A549 (cell line): ENCODE data around the gene ITFG1. TPM values are rescaled to one million over a fixed set of nuclear protein-coding genes. Genes with fewer than 3 reads are reported as not detected.

Source experiments
- ATAC-seq, 2 experiments: fragments of 200-7000 bp in 1 of 2; fragments of >200 bp in 1 of 2; cut with Nextera tagmentation in 1 of 2; cut with Tn5 transposase in 1 of 2; 3 replicates each; pipeline versions ENCODE4 v1.8.0 to v1.9.1; 2018 to 2020; ENCODE audit warnings: mild to moderate bottlenecking in 1 of 2, moderate library complexity in 1 of 2
- CTCF ChIA-PET: fragments of 300-600 bp; sonication (Branson Sonifier 250); formaldehyde crosslinking; extraction: SDS; loops from one replicate; lab custom pipeline; 2021; ENCODE audit warnings: antibody characterized with exemption, inconsistent platforms; lab: Yijun Ruan, JAX
- POLR2A ChIA-PET: fragments of 350-600 bp; formaldehyde crosslinking; extraction: SDS; loops from one replicate; lab custom pipeline; 2021; ENCODE audit warnings: antibody characterized with exemption, inconsistent platforms; lab: Yijun Ruan, JAX
- DNase-seq, 2 experiments: peaks; one replicate each; pipeline versions ENCODE4 v3.0.0 to v3.0.0-alpha.2; 2011 to 2016; ENCODE audit warnings: low read depth in 1 of 2, low spot score in 1 of 2
- FAIRE-seq: peaks from 2 replicates; lab custom pipeline; 2011; peaks lifted over from hg19 to GRCh38; lab: Jason Lieb, UNC
- H3K27ac ChIP-seq, 2 experiments: fragments of >200 bp; sonication (Bioruptor Twin); formaldehyde crosslinking; 3 replicates each; pipeline ENCODE4 v1.5.1; 2016 to 2017
- H3K4me1 ChIP-seq: fragments of >200 bp; sonication (Bioruptor Twin); formaldehyde crosslinking; 3 replicates; pipeline ENCODE4 v1.6.1; 2016
- H3K4me2 ChIP-seq: fragments of >200 bp; sonication (Bioruptor Twin); formaldehyde crosslinking; 3 replicates; pipeline ENCODE4 v1.6.1; 2016
- H3K4me3 ChIP-seq: fragments of >200 bp; sonication (Bioruptor Twin); formaldehyde crosslinking; 3 replicates; pipeline ENCODE4 v1.5.1; 2016
- H3K9me3 ChIP-seq: fragments of >200 bp; sonication (Bioruptor Twin); formaldehyde crosslinking; 3 replicates; pipeline ENCODE4 v1.6.1; 2016
- BHLHE40 ChIP-seq: IDR thresholded peaks from 2 replicates; pipeline ENCODE4 v1.6.1; 2012; ENCODE audit warnings: low read depth, low read length, inconsistent platforms
- CBX8 ChIP-seq: fragments of 200-600 bp; sonication (generic); IDR thresholded peaks from 2 replicates; pipeline ENCODE4 v1.6.1; 2016
- CEBPB ChIP-seq, 2 experiments: fragments of >200 bp in 1 of 2; sonication (Bioruptor Twin) in 1 of 2; formaldehyde crosslinking in 1 of 2; IDR thresholded peaks; 2 replicates each; pipeline ENCODE4 v1.6.1; 2012 to 2016
- CHD4 ChIP-seq: fragments of 200-600 bp; sonication (generic); IDR thresholded peaks from 2 replicates; pipeline ENCODE4 v1.6.1; 2016; ENCODE audit warnings: antibody characterized with exemption, mild to moderate bottlenecking, borderline replicate concordance
- EP300 ChIP-seq, 2 experiments: fragments of >200 bp; sonication (Bioruptor Twin); formaldehyde crosslinking; IDR thresholded peaks; 2 replicates in 1 of 2; 3 replicates in 1 of 2; pipeline ENCODE4 v1.6.1; 2016 to 2017
- ESRRA ChIP-seq: fragments of 150-350 bp; IDR thresholded peaks from 2 replicates; pipeline ENCODE4 v1.6.1; 2014; ENCODE audit warnings: mild to moderate bottlenecking, low read length, borderline replicate concordance
- FOSB ChIP-seq: fragments of 250-450 bp; sonication (Bioruptor Pico); IDR thresholded peaks from 2 replicates; pipeline ENCODE4 v1.5.0; 2020; ENCODE audit warnings: mild to moderate bottlenecking, moderate library complexity
- GATA3 ChIP-seq: IDR thresholded peaks from 2 replicates; pipeline ENCODE4 v1.6.1; 2012; ENCODE audit warnings: borderline replicate concordance
- HDAC2 ChIP-seq: fragments of 200-600 bp; sonication (generic); IDR thresholded peaks from 2 replicates; pipeline ENCODE4 v1.6.1; 2016
- HEYL ChIP-seq: fragments of 250-450 bp; sonication (Bioruptor Pico); IDR thresholded peaks from 2 replicates; pipeline ENCODE4 v1.8.0; 2021; ENCODE audit warnings: mild to moderate bottlenecking, moderate library complexity
- HOXA7 ChIP-seq: fragments of 250-450 bp; sonication (Bioruptor Pico); IDR thresholded peaks from 2 replicates; pipeline ENCODE4 v1.5.0; 2020; ENCODE audit warnings: mild to moderate bottlenecking, moderate library complexity
- JUNB ChIP-seq: fragments of >200 bp; sonication (Bioruptor Twin); formaldehyde crosslinking; IDR thresholded peaks from 2 replicates; pipeline ENCODE4 v1.6.1; 2016
- KDM5A ChIP-seq: fragments of 200-600 bp; sonication (generic); IDR thresholded peaks from 2 replicates; pipeline ENCODE4 v1.6.1; 2016; ENCODE audit warnings: antibody characterized with exemption, mild to moderate bottlenecking
- MAFK ChIP-seq: fragments of 450-650 bp; IDR thresholded peaks from 2 replicates; pipeline ENCODE4 v1.6.1; 2014; ENCODE audit not compliant: partially characterized antibody
- NPAS2 ChIP-seq: fragments of 250-450 bp; sonication (Bioruptor Pico); IDR thresholded peaks from 2 replicates; pipeline ENCODE4 v1.8.0; 2022; ENCODE audit warnings: mild to moderate bottlenecking, moderate library complexity, borderline replicate concordance
- NR3C1 ChIP-seq: fragments of >200 bp; sonication (Bioruptor Twin); formaldehyde crosslinking; IDR thresholded peaks from 3 replicates; pipeline ENCODE4 v1.6.1; 2017
- PHF8 ChIP-seq: fragments of 200-600 bp; sonication (generic); IDR thresholded peaks from 2 replicates; pipeline ENCODE4 v1.6.1; 2016; ENCODE audit warnings: low read depth, mild to moderate bottlenecking, antibody characterized with exemption, moderate library complexity, borderline replicate concordance
- POLR2AphosphoS2 ChIP-seq: conservative IDR thresholded peaks from 2 replicates; pipeline ENCODE4 v1.6.1; 2012; ENCODE audit warnings: low read length, improper control_type of control experiment, inconsistent platforms
- RCOR1 ChIP-seq: fragments of 150-350 bp; IDR thresholded peaks from 2 replicates; pipeline ENCODE4 v1.6.1; 2014; ENCODE audit warnings: antibody characterized with exemption, low read length, low read depth
- SMC3 ChIP-seq: fragments of >200 bp; sonication (Bioruptor Twin); formaldehyde crosslinking; IDR thresholded peaks from 3 replicates; pipeline ENCODE4 v1.6.1; 2018; ENCODE audit warnings: inconsistent platforms
- TFCP2L1 ChIP-seq: fragments of 250-450 bp; sonication (Bioruptor Pico); IDR thresholded peaks from 2 replicates; pipeline ENCODE4 v1.5.0; 2021; ENCODE audit warnings: mild to moderate bottlenecking
- ZNF302 ChIP-seq: fragments of 250-450 bp; sonication (Bioruptor Pico); IDR thresholded peaks from 2 replicates; pipeline ENCODE4 v1.9.0; 2021; ENCODE audit warnings: inconsistent platforms, mild to moderate bottlenecking, moderate library complexity
- ZSCAN20 ChIP-seq: fragments of 250-450 bp; sonication (Bioruptor Pico); IDR thresholded peaks from 2 replicates; pipeline ENCODE4 v1.8.0; 2022; ENCODE audit warnings: mild to moderate bottlenecking, moderate library complexity
- WGBS: methylation state at CpG from one replicate; pipeline ENCODE4 v1.1.6; 2017; ENCODE audit errors: missing lambda C conversion rate; 5-methylcytosine and 5-hydroxymethylcytosine counted together
- polyA plus RNA-seq, 4 experiments: library from polyadenylated mRNA; depleted of rRNA in 3 of 4; stranded (reverse); fragments of >200 nt; fragmentation: RNase III in 1 of 4; extraction: RNeasy Plus Mini Kit Qiagen cat#74134 plus additional on column Dnase treatment in 1 of 4; gene quantifications; 2 replicates in 3 of 4; 3 replicates in 1 of 4; pipeline ENCODE4 v1.2.3, GENCODE V29; 2011 to 2017
- TF ChIP-seq, protein P1 (sequence below): fragments of 150-350 bp; IDR thresholded peaks from 2 replicates; pipeline ENCODE4 v1.6.1; 2014; ENCODE audit warnings: low read depth, mild to moderate bottlenecking, low read length
- TF ChIP-seq, protein P2 (sequence below): fragments of >200 bp; sonication (Bioruptor Twin); formaldehyde crosslinking; IDR thresholded peaks from 3 replicates; pipeline ENCODE4 v1.5.1; 2016
- TF ChIP-seq, protein P3 (sequence below): fragments of >200 bp; sonication (Bioruptor Twin); formaldehyde crosslinking; IDR thresholded peaks from 3 replicates; pipeline ENCODE4 v1.6.1; 2016
- TF ChIP-seq, protein P4 (sequence below): fragments of 200-600 bp; sonication (generic); IDR thresholded peaks from 2 replicates; pipeline ENCODE4 v1.6.1; 2016; ENCODE audit warnings: antibody characterized with exemption, mild to moderate bottlenecking, moderate library complexity
- TF ChIP-seq, protein P5 (sequence below): IDR thresholded peaks from 2 replicates; pipeline ENCODE4 v1.6.1; 2012; ENCODE audit warnings: low read depth, borderline replicate concordance
- TF ChIP-seq, protein P6 (sequence below): IDR thresholded peaks from 2 replicates; pipeline ENCODE4 v1.6.1; 2012
- TF ChIP-seq, protein P7 (sequence below): fragments of >200 bp; sonication (Bioruptor Twin); formaldehyde crosslinking; IDR thresholded peaks from 2 replicates; pipeline ENCODE4 v1.6.1; 2016
- TF ChIP-seq, protein P8 (sequence below): fragments of 450-650 bp; IDR thresholded peaks from 2 replicates; pipeline ENCODE4 v1.6.1; 2014; ENCODE audit warnings: antibody characterized with exemption

ITFG1 gene
- polyA plus RNA-seq, 2 of the 4 experiments (the other 2 are of a cell fraction): 32.9 to 112 TPM

DNA sequence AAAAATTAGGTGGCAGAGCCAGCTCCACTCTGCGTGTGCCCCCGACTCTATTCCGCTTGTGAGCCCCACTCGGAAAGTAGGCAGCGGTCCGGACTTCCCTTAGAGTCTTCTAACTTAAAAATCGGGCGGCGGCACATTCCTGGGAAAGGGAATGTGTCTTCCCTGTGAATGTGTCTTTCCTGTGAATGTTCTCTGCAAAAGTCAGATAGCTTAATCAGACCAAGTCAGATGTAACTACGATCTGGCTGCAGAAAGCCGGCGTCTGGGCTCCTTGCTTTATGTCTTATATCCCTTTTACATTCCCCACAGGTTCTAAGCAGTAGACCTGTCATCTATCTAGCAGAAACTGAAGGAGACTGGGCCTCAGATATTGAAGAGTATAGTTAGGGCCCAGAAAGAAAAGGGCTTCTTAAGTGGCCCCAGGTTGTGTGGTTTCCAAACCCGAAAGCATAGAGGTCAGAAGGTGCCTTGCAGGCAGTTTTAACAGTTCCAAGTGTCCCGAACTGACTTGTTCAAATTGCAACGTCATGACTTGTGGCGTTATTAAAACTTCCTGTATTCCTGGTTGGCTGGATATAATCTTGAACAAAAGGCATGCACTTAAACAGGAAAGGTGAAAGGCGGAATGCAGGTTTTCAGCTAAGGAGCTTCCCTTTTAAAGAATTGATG lies 869 bp upstream of the ITFG1 start:
- peak overlapping the region; percentile 80 for H3K4me3 ChIP-seq
- ChIA-PET POLR2A (interaction anchor here (0.6 to 1.9 kb wide), 6 partner anchors 18 to 703 kb away, joined by 3 to 8 read pairs (median 6); partner anchors contain the start of gene NETO2), CTCF (interaction anchor here (0.9 to 3.5 kb wide), 5 partner anchors 10 to 703 kb away, joined by 3 to 10 read pairs (median 8); partner anchors contain the start of gene NETO2)
- H3K9me3 ChIP-seq: no peaks in the 10 kb centered on the region
- H3K4me2 ChIP-seq: peak overlapping the region; percentile 75
- H3K4me1 ChIP-seq: peaks cover 17% of the 10 kb centered on the region
- ATAC-seq (peak; percentile 76 to 80), FAIRE-seq (no peak), DNase-seq (peak; percentile 53 to 87)
- H3K27ac ChIP-seq: peak overlapping the region; percentile 94 to 97
- WGBS: 2% methylated on average over 17 of the region's 17 CpGs
- TF ChIP-seq, protein P1, sequence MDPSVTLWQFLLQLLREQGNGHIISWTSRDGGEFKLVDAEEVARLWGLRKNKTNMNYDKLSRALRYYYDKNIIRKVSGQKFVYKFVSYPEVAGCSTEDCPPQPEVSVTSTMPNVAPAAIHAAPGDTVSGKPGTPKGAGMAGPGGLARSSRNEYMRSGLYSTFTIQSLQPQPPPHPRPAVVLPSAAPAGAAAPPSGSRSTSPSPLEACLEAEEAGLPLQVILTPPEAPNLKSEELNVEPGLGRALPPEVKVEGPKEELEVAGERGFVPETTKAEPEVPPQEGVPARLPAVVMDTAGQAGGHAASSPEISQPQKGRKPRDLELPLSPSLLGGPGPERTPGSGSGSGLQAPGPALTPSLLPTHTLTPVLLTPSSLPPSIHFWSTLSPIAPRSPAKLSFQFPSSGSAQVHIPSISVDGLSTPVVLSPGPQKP: no peak
- TF ChIP-seq BHLHE40 (no peak), PHF8 (peak; percentile 27), CBX8 (no peak), HDAC2 (0 out of 2 replicates have a peak, but pooled peaks have one; percentile 22), NR3C1 (no peak), TFCP2L1 (CRISPR knock-in tag) (peak; percentile 65; the same call in 1 of the 2 replicates), POLR2AphosphoS2 (no peak), ESRRA (no peak), NPAS2 (CRISPR knock-in tag) (no peak), HOXA7 (CRISPR knock-in tag) (no peak), ZNF302 (CRISPR knock-in tag) (no peak), CEBPB (IDR thresholded peaks at IDR 0.05) (no peak), FOSB (CRISPR knock-in tag) (no peak), RCOR1 (no peak), HEYL (CRISPR knock-in tag) (no peak), KDM5A (no peak), JUNB (no peak), GATA3 (no peak), CHD4 (no peak), SMC3 (no peak), ZSCAN20 (no peak), EP300 (IDR thresholded peaks at IDR 0.05) (no peak), MAFK (peak; percentile 98)
- TF ChIP-seq, protein P2, sequence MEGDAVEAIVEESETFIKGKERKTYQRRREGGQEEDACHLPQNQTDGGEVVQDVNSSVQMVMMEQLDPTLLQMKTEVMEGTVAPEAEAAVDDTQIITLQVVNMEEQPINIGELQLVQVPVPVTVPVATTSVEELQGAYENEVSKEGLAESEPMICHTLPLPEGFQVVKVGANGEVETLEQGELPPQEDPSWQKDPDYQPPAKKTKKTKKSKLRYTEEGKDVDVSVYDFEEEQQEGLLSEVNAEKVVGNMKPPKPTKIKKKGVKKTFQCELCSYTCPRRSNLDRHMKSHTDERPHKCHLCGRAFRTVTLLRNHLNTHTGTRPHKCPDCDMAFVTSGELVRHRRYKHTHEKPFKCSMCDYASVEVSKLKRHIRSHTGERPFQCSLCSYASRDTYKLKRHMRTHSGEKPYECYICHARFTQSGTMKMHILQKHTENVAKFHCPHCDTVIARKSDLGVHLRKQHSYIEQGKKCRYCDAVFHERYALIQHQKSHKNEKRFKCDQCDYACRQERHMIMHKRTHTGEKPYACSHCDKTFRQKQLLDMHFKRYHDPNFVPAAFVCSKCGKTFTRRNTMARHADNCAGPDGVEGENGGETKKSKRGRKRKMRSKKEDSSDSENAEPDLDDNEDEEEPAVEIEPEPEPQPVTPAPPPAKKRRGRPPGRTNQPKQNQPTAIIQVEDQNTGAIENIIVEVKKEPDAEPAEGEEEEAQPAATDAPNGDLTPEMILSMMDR: no peak
- TF ChIP-seq, protein P3, sequence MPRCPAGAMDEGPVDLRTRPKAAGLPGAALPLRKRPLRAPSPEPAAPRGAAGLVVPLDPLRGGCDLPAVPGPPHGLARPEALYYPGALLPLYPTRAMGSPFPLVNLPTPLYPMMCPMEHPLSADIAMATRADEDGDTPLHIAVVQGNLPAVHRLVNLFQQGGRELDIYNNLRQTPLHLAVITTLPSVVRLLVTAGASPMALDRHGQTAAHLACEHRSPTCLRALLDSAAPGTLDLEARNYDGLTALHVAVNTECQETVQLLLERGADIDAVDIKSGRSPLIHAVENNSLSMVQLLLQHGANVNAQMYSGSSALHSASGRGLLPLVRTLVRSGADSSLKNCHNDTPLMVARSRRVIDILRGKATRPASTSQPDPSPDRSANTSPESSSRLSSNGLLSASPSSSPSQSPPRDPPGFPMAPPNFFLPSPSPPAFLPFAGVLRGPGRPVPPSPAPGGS: no peak
- TF ChIP-seq, protein P4, sequence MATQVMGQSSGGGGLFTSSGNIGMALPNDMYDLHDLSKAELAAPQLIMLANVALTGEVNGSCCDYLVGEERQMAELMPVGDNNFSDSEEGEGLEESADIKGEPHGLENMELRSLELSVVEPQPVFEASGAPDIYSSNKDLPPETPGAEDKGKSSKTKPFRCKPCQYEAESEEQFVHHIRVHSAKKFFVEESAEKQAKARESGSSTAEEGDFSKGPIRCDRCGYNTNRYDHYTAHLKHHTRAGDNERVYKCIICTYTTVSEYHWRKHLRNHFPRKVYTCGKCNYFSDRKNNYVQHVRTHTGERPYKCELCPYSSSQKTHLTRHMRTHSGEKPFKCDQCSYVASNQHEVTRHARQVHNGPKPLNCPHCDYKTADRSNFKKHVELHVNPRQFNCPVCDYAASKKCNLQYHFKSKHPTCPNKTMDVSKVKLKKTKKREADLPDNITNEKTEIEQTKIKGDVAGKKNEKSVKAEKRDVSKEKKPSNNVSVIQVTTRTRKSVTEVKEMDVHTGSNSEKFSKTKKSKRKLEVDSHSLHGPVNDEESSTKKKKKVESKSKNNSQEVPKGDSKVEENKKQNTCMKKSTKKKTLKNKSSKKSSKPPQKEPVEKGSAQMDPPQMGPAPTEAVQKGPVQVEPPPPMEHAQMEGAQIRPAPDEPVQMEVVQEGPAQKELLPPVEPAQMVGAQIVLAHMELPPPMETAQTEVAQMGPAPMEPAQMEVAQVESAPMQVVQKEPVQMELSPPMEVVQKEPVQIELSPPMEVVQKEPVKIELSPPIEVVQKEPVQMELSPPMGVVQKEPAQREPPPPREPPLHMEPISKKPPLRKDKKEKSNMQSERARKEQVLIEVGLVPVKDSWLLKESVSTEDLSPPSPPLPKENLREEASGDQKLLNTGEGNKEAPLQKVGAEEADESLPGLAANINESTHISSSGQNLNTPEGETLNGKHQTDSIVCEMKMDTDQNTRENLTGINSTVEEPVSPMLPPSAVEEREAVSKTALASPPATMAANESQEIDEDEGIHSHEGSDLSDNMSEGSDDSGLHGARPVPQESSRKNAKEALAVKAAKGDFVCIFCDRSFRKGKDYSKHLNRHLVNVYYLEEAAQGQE: no peak
- TF ChIP-seq, protein P5, sequence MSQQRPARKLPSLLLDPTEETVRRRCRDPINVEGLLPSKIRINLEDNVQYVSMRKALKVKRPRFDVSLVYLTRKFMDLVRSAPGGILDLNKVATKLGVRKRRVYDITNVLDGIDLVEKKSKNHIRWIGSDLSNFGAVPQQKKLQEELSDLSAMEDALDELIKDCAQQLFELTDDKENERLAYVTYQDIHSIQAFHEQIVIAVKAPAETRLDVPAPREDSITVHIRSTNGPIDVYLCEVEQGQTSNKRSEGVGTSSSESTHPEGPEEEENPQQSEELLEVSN: no peak
- TF ChIP-seq, protein P6, sequence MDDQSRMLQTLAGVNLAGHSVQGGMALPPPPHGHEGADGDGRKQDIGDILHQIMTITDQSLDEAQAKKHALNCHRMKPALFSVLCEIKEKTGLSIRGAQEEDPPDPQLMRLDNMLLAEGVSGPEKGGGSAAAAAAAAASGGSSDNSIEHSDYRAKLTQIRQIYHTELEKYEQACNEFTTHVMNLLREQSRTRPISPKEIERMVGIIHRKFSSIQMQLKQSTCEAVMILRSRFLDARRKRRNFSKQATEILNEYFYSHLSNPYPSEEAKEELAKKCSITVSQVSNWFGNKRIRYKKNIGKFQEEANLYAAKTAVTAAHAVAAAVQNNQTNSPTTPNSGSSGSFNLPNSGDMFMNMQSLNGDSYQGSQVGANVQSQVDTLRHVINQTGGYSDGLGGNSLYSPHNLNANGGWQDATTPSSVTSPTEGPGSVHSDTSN: no peak
- TF ChIP-seq, protein P7, sequence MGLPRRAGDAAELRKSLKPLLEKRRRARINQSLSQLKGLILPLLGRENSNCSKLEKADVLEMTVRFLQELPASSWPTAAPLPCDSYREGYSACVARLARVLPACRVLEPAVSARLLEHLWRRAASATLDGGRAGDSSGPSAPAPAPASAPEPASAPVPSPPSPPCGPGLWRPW: no peak
- TF ChIP-seq, protein P8, sequence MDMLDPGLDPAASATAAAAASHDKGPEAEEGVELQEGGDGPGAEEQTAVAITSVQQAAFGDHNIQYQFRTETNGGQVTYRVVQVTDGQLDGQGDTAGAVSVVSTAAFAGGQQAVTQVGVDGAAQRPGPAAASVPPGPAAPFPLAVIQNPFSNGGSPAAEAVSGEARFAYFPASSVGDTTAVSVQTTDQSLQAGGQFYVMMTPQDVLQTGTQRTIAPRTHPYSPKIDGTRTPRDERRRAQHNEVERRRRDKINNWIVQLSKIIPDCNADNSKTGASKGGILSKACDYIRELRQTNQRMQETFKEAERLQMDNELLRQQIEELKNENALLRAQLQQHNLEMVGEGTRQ: no peak
